Measurements from ENCODE around the gene TMIGD3.
"Not testable (repeated sequence)": the region's sequence is repeated elsewhere in the genome, so short reads cannot be mapped to it uniquely, and the experiment has no call there.

TMIGD3 gene

GRCh38 chr1:111503585-111504060 lies at the start of gene TMIGD3, which contains the start of gene ADORA3:
Gene TMIGD3, minus strand, starts transcription at chr1:111503633. Its CDS starts 279 bp downstream, at chr1:111503354.
Gene ADORA3, minus strand, starts transcription at chr1:111503633. Its CDS starts 279 bp downstream, at chr1:111503354.
- ATAC-seq = no peak

- no peak for ATAC-seq
Observed at GRCh38 chr1:111553196-111553595, 49.8 kb upstream of the TMIGD3 start.

- ATAC-seq = no peak
Observed at GRCh38 chr1:111552587-111552986, 49.2 kb upstream of the TMIGD3 start.

GRCh38 chr1:111551623-111552411 lies 48.4 kb upstream of the TMIGD3 start:
- no peak for ATAC-seq

GRCh38 chr1:111547786-111548185 lies 44.4 kb upstream of the TMIGD3 start:
- ATAC-seq = not testable (repeated sequence)

- ATAC-seq = no peak
Observed at GRCh38 chr1:111542187-111542586, 38.8 kb upstream of the TMIGD3 start.

GRCh38 chr1:111541721-111542120 lies 38.3 kb upstream of the TMIGD3 start:
- no peak for ATAC-seq

GRCh38 chr1:111540928-111541327 lies 37.5 kb upstream of the TMIGD3 start:
- ATAC-seq = no peak

- peak in 1 of 2 donors; percentile 55 for ATAC-seq
Observed at GRCh38 chr1:111538343-111539025, 35.1 kb upstream of the TMIGD3 start.

GRCh38 chr1:111535256-111536191 lies 32.1 kb upstream of the TMIGD3 start:
- ATAC-seq = no peak

- ATAC-seq = no peak
Observed at GRCh38 chr1:111520053-111520452, 16.6 kb upstream of the TMIGD3 start.

- ATAC-seq = peak; percentile 82 to 84
Observed at GRCh38 chr1:111517469-111518225, 14.2 kb upstream of the TMIGD3 start.

- ATAC-seq = peak in 1 of 2 donors; percentile 9
Observed at GRCh38 chr1:111516005-111516535, 12.6 kb upstream of the TMIGD3 start.

GRCh38 chr1:111515291-111516004 lies 12.0 kb upstream of the TMIGD3 start:
- ATAC-seq = no peak

GRCh38 chr1:111513410-111514020 lies 10.1 kb upstream of the TMIGD3 start:
- ATAC-seq = no peak

- ATAC-seq = no peak
Observed at GRCh38 chr1:111512931-111513330, 9.5 kb upstream of the TMIGD3 start.

- no peak for ATAC-seq
Observed at GRCh38 chr1:111512132-111512889, 8.9 kb upstream of the TMIGD3 start.

GRCh38 chr1:111511370-111511769 lies 7.9 kb upstream of the TMIGD3 start:
- ATAC-seq = no peak

- no peak for ATAC-seq
Observed at GRCh38 chr1:111509997-111510375, 6.6 kb upstream of the TMIGD3 start.

Measured in activated CD4-positive, CD25-positive, alpha-beta regulatory T cell treated with anti-CD3 and anti-CD28 coated beads, Interleukin-2, amount 50 U/mL, for 24 hours (primary cell).